PC-3 (cell line): ENCODE results near the gene MRPS11. TPM values are rescaled to one million over a fixed set of nuclear protein-coding genes. Genes with fewer than 3 reads are reported as not detected.

Source experiments
- ATAC-seq: fragments of 200-7000 bp; cut with Tn5 transposase; 2 replicates; pipeline ENCODE4 v1.9.1; 2020; ENCODE audit warnings: mild to moderate bottlenecking, moderate library complexity
- BruUV-seq: library from RNA; stranded (reverse); fragments of 400-500 nt; replicated peaks from 2 replicates; lab custom pipeline; 2021; lab: Mats Ljungman, UMichigan
- CTCF ChIA-PET: fragments of 300-600 bp; sonication (Branson Sonifier 250); formaldehyde crosslinking; loops from one replicate; lab custom pipeline; 2022; ENCODE audit warnings: antibody characterized with exemption; lab: Charles Lee
- POLR2A ChIA-PET: fragments of 300-600 bp; sonication (Branson Sonifier 250); formaldehyde crosslinking; loops from one replicate; lab custom pipeline; 2022; ENCODE audit warnings: antibody characterized with exemption; ENCODE audit not compliant: unreplicated experiment; lab: Charles Lee
- DNase-seq: peaks from one replicate; pipeline ENCODE4 v3.0.0-alpha.2; 2015
- H2AFZ ChIP-seq: fragments of 300-600 bp; sonication (generic); 2 replicates; pipeline ENCODE4 v1.6.0; 2016; ENCODE audit warnings: antibody characterized with exemption, low read length
- H3F3A ChIP-seq: fragments of 300-600 bp; sonication (generic); one replicate; pipeline ENCODE4 v1.6.0; 2017; ENCODE audit warnings: antibody characterized with exemption, low read length, control low read depth, mild to moderate bottlenecking; ENCODE audit not compliant: unreplicated experiment
- H3K27ac ChIP-seq: fragments of 300-600 bp; sonication (generic); 2 replicates; pipeline ENCODE4 v1.5.1; 2016; ENCODE audit warnings: mild to moderate bottlenecking, low read length
- H3K27me3 ChIP-seq: fragments of 300-600 bp; sonication (generic); 2 replicates; pipeline ENCODE4 v1.6.1; 2016; ENCODE audit warnings: low read length, mixed read lengths
- H3K36me3 ChIP-seq: fragments of 300-600 bp; sonication (generic); 2 replicates; pipeline ENCODE4 v1.6.1; 2016; ENCODE audit warnings: low read depth, mixed run types, low read length, mixed read lengths
- H3K4me1 ChIP-seq: fragments of 300-600 bp; sonication (generic); 2 replicates; pipeline ENCODE4 v1.5.1; 2016; ENCODE audit warnings: low read length; ENCODE audit not compliant: insufficient read depth
- H3K4me2 ChIP-seq: fragments of 300-600 bp; sonication (generic); 2 replicates; pipeline ENCODE4 v1.6.0; 2016; ENCODE audit warnings: low read length
- H3K4me3 ChIP-seq: fragments of 300-600 bp; sonication (generic); 2 replicates; pipeline ENCODE4 v1.5.1; 2016; ENCODE audit warnings: mild to moderate bottlenecking, low read length, mixed read lengths
- H3K79me2 ChIP-seq: fragments of 300-600 bp; sonication (generic); 2 replicates; pipeline ENCODE4 v1.6.1; 2017; ENCODE audit warnings: low read length, mixed read lengths
- H3K9ac ChIP-seq: fragments of 300-600 bp; sonication (generic); 2 replicates; pipeline ENCODE4 v1.6.0; 2016; ENCODE audit warnings: mild to moderate bottlenecking, low read length
- H3K9me2 ChIP-seq: fragments of 300-600 bp; sonication (generic); replicated peaks from 2 replicates; pipeline ENCODE4 v1.6.1; 2016; ENCODE audit warnings: mixed run types, low read length, mixed read lengths
- H3K9me3 ChIP-seq: fragments of 300-600 bp; sonication (generic); 2 replicates; pipeline ENCODE4 v1.6.1; 2016; ENCODE audit warnings: low read length, mixed read lengths
- H4K20me1 ChIP-seq: fragments of 300-600 bp; sonication (generic); 2 replicates; pipeline ENCODE4 v1.6.1; 2016; ENCODE audit warnings: low read length, mixed read lengths
- EZH2 ChIP-seq: fragments of 300-600 bp; sonication (generic); IDR thresholded peaks from one replicate; pipeline ENCODE4 v1.6.1; 2017; ENCODE audit warnings: antibody characterized with exemption, mild to moderate bottlenecking, low read length; ENCODE audit not compliant: unreplicated experiment
- EZH2phosphoT487 ChIP-seq: fragments of 300-600 bp; sonication (generic); IDR thresholded peaks from 2 replicates; pipeline ENCODE4 v1.6.1; 2018; ENCODE audit warnings: mild to moderate bottlenecking, antibody characterized with exemption, low read length, borderline replicate concordance
- intact Hi-C: fragments of 100-400 bp; cut with micrococcal nuclease; formaldehyde crosslinking; loops from 2 replicates; pipeline ENCODE4 v1.9.0; 2023
- total RNA-seq: library from RNA; depleted of rRNA; stranded (reverse); fragments of >200 nt; gene quantifications from 2 replicates; pipeline ENCODE4 v1.2.3, GENCODE V29; 2014
- TF ChIP-seq, protein P1 (sequence below): fragments of 300-600 bp; sonication (generic); conservative IDR thresholded peaks from 2 replicates; pipeline ENCODE4 v1.5.1; 2017; ENCODE audit warnings: antibody characterized with exemption, low read depth, mild to moderate bottlenecking, low read length

Gene MRPS11
- total RNA-seq, 1 experiment from 2014 or later, result 92.7 TPM

DNA sequence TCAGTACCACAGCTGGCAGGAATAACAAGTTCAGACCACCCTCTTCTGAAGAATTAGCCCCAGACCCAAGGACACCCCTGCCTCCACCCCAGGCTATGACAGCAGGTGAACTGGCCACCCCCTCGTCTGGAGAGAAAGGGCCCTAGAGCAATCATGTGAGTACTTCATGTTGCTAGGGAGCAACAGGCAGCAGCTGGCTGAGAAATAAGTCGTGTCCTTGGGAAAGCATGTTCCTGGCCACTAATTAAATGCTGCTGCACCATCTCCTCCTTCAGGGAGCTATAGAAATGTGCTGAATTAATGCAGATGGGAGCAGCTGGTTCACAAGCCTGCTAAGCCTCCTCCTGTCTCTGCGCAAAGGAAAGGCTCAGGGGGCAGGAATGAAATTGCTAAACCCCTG, 31.5 kb downstream of the MRPS11 start:
- Histone ChIP-seq H3K9ac (no peak overlapping the region), H3K9me2 (no peaks in the 10 kb centered on the region), H3K4me3 (no peak overlapping the region), H2AFZ (no peak overlapping the region), H3K79me2 (no peaks in the 10 kb centered on the region), H3K27me3 (no peaks in the 10 kb centered on the region), H3K9me3 (no peaks in the 10 kb centered on the region), H4K20me1 (no peaks in the 10 kb centered on the region), H3K27ac (no peak overlapping the region), H3K36me3 (no peaks in the 10 kb centered on the region), H3F3A (no peaks in the 10 kb centered on the region), H3K4me2 (no peak overlapping the region), H3K4me1 (no peaks in the 10 kb centered on the region)
- no peak for ATAC-seq
- no TSS peak for BruUV-seq
- TF ChIP-seq EZH2phosphoT487, result no peak
- no peak for TF ChIP-seq EZH2
- TF ChIP-seq, protein P1, sequence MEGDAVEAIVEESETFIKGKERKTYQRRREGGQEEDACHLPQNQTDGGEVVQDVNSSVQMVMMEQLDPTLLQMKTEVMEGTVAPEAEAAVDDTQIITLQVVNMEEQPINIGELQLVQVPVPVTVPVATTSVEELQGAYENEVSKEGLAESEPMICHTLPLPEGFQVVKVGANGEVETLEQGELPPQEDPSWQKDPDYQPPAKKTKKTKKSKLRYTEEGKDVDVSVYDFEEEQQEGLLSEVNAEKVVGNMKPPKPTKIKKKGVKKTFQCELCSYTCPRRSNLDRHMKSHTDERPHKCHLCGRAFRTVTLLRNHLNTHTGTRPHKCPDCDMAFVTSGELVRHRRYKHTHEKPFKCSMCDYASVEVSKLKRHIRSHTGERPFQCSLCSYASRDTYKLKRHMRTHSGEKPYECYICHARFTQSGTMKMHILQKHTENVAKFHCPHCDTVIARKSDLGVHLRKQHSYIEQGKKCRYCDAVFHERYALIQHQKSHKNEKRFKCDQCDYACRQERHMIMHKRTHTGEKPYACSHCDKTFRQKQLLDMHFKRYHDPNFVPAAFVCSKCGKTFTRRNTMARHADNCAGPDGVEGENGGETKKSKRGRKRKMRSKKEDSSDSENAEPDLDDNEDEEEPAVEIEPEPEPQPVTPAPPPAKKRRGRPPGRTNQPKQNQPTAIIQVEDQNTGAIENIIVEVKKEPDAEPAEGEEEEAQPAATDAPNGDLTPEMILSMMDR, result no peak
- DNase-seq, result no peak
- ChIA-PET CTCF (no interaction called here), POLR2A (no interaction called here)
- intact Hi-C loops, result no loop called here

DNA sequence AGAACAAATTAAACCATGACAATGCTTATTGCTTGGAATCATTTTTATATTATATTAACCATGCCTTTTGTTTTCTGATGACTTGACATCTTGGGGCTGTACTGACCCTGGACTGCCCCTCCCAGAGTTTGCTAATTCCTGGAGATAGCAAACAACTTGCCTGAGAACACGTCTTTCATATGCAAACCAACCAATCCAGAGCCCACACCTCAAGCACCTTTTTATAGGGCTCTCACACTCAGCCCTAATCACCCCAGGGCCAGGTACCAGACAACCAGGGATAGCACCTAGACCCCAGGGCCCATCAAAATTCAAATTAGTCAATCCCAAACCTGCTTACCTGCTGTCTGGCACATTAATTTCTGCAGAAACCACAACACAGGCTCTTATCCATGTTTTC, 36.9 kb downstream of the MRPS11 start:
- no peaks in the 10 kb centered on the region for H3K9me3 ChIP-seq
- TF ChIP-seq EZH2 (no peak), EZH2phosphoT487 (no peak)
- TF ChIP-seq, protein P1, result no peak
- H3K36me3 ChIP-seq, result no peaks in the 10 kb centered on the region
- no peak overlapping the region for H3K4me2 ChIP-seq
- intact Hi-C loops, result no loop called here
- BruUV-seq, result no TSS peak
- H4K20me1 ChIP-seq, result no peaks in the 10 kb centered on the region
- H3K9me2 ChIP-seq, result no peaks in the 10 kb centered on the region
- H2AFZ ChIP-seq, result no peak overlapping the region
- H3K4me3 ChIP-seq, result no peak overlapping the region
- ChIA-PET POLR2A (no interaction called here), CTCF (no interaction called here)
- DNase-seq (no peak), ATAC-seq (no peak)
- no peaks in the 10 kb centered on the region for H3K79me2 ChIP-seq
- H3K27me3 ChIP-seq, result no peaks in the 10 kb centered on the region
- H3K9ac ChIP-seq, result no peak overlapping the region
- no peaks in the 10 kb centered on the region for H3F3A ChIP-seq
- no peaks in the 10 kb centered on the region for H3K4me1 ChIP-seq
- no peak overlapping the region for H3K27ac ChIP-seq

DNA sequence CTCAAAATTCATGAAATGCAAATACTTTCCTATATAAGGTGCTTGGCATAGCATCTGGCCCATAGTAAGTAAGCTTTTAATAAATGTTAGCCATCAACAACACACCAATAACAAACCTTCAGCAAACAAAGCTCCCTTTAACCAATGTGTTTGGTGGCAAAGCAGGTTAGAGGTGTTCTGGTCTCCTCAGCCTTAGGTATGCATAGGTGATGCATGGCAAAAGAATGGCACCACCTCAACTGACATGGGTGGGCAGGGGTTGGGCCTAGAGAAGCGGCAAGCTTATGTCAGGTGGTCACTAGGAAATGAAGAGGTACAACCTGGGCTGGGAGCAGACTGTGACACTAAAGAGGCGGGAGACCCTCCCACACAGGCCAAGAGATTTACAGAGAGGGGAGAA, 38.2 kb downstream of the MRPS11 start:
- H3K27me3 ChIP-seq, result no peaks in the 10 kb centered on the region
- no peak overlapping the region for H3K9ac ChIP-seq
- ATAC-seq (no peak), DNase-seq (peak; percentile 28)
- H3K36me3 ChIP-seq, result no peaks in the 10 kb centered on the region
- intact Hi-C loops, result no loop called here
- H3K9me3 ChIP-seq, result no peaks in the 10 kb centered on the region
- H3K79me2 ChIP-seq, result no peaks in the 10 kb centered on the region
- no peak overlapping the region for H3K27ac ChIP-seq
- ChIA-PET POLR2A (interaction anchor here (0.6 kb wide), 1 partner anchor 771 kb away, joined by 19 read pairs; no protein-coding TSS in a partner anchor), CTCF (no interaction called here)
- H4K20me1 ChIP-seq, result no peaks in the 10 kb centered on the region
- H3K4me1 ChIP-seq, result no peaks in the 10 kb centered on the region
- H3K4me2 ChIP-seq, result no peak overlapping the region
- H3K4me3 ChIP-seq, result no peak overlapping the region
- H3F3A ChIP-seq, result no peaks in the 10 kb centered on the region
- no peak overlapping the region for H2AFZ ChIP-seq
- no peaks in the 10 kb centered on the region for H3K9me2 ChIP-seq
- BruUV-seq, result no TSS peak
- TF ChIP-seq EZH2 (no peak), EZH2phosphoT487 (no peak)
- TF ChIP-seq, protein P1, result no peak
